Measurements from ENCODE around the gene SLC4A4.

The SLC4A4 gene

GRCh38 chr4:71456841-71457240, 118.0 kb downstream of the SLC4A4 start:
- no peak overlapping the region for H3K27ac ChIP-seq (ENCODE audit: low read depth, low read length)
- no peaks in the 10 kb centered on the region for H3K36me3 ChIP-seq (ENCODE audit: low read length)
- H3K4me2 ChIP-seq (ENCODE audit: low read depth, low read length, poor library complexity, severe bottlenecking) = no peak overlapping the region
- H4K20me1 ChIP-seq (ENCODE audit: low read depth, low read length) = no peaks in the 10 kb centered on the region
- no peaks in the 10 kb centered on the region for H3K9me3 ChIP-seq (ENCODE audit: insufficient read depth, low read length)
- H3K27me3 ChIP-seq (ENCODE audit: low read length) = no peaks in the 10 kb centered on the region
- no peaks in the 10 kb centered on the region for H3F3A ChIP-seq (ENCODE audit: insufficient read depth)
- no peak for TF ChIP-seq CTCF (IDR thresholded peaks at IDR 0.05; ENCODE audit: insufficient read depth, low read length, poor library complexity, severe bottlenecking)
- TF ChIP-seq EZH2phosphoT487 (conservative IDR thresholded peaks at IDR 0.05; ENCODE audit: low read length) = no peak
- H3K9me2 ChIP-seq (replicated peaks; ENCODE audit: insufficient read depth, low read length) = no peaks in the 10 kb centered on the region
- no peak overlapping the region for H3K4me3 ChIP-seq (ENCODE audit: insufficient read depth, low read length, poor library complexity, severe bottlenecking)
- H2AFZ ChIP-seq (ENCODE audit: low read depth, low read length, severe bottlenecking) = no peak overlapping the region
- no peaks in the 10 kb centered on the region for H3K79me2 ChIP-seq (ENCODE audit: insufficient read depth, low read length)
- no peak overlapping the region for H3K9ac ChIP-seq (ENCODE audit: low read length)

- no peak overlapping the region for H3K4me2 ChIP-seq (ENCODE audit: low read depth, low read length, poor library complexity, severe bottlenecking)
- H3F3A ChIP-seq (ENCODE audit: insufficient read depth) = no peaks in the 10 kb centered on the region
- no peaks in the 10 kb centered on the region for H3K36me3 ChIP-seq (ENCODE audit: low read length)
- no peak overlapping the region for H2AFZ ChIP-seq (ENCODE audit: low read depth, low read length, severe bottlenecking)
- H3K27me3 ChIP-seq (ENCODE audit: low read length) = no peaks in the 10 kb centered on the region
- no peaks in the 10 kb centered on the region for H4K20me1 ChIP-seq (ENCODE audit: low read depth, low read length)
- no peaks in the 10 kb centered on the region for H3K9me2 ChIP-seq (replicated peaks; ENCODE audit: insufficient read depth, low read length)
- H3K27ac ChIP-seq (ENCODE audit: low read depth, low read length) = no peak overlapping the region
- TF ChIP-seq CTCF (IDR thresholded peaks at IDR 0.05; ENCODE audit: insufficient read depth, low read length, poor library complexity, severe bottlenecking) = no peak
- TF ChIP-seq EZH2phosphoT487 (conservative IDR thresholded peaks at IDR 0.05; ENCODE audit: low read length) = no peak
- no peak overlapping the region for H3K9ac ChIP-seq (ENCODE audit: low read length)
- no peak overlapping the region for H3K4me3 ChIP-seq (ENCODE audit: insufficient read depth, low read length, poor library complexity, severe bottlenecking)
- H3K9me3 ChIP-seq (ENCODE audit: insufficient read depth, low read length) = no peaks in the 10 kb centered on the region
- no peaks in the 10 kb centered on the region for H3K79me2 ChIP-seq (ENCODE audit: insufficient read depth, low read length)
Measured at GRCh38 chr4:71460371-71460770, 121.6 kb downstream of the SLC4A4 start.

GRCh38 chr4:71461422-71461821, 122.6 kb downstream of the SLC4A4 start:
- TF ChIP-seq CTCF (IDR thresholded peaks at IDR 0.05; ENCODE audit: insufficient read depth, low read length, poor library complexity, severe bottlenecking) (no peak), EZH2phosphoT487 (conservative IDR thresholded peaks at IDR 0.05; ENCODE audit: low read length) (no peak)
- H3K36me3 ChIP-seq (ENCODE audit: low read length) = no peaks in the 10 kb centered on the region

More at GRCh38 chr4:71461422-71461821, 122.6 kb downstream of the SLC4A4 start:
- Histone ChIP-seq H3K4me2 (ENCODE audit: low read depth, low read length, poor library complexity, severe bottlenecking) (no peak overlapping the region), H3K27me3 (ENCODE audit: low read length) (no peaks in the 10 kb centered on the region), H3F3A (ENCODE audit: insufficient read depth) (no peaks in the 10 kb centered on the region), H3K4me3 (ENCODE audit: insufficient read depth, low read length, poor library complexity, severe bottlenecking) (no peak overlapping the region), H3K9ac (ENCODE audit: low read length) (no peak overlapping the region), H4K20me1 (ENCODE audit: low read depth, low read length) (no peaks in the 10 kb centered on the region), H3K27ac (ENCODE audit: low read depth, low read length) (no peak overlapping the region), H3K9me3 (ENCODE audit: insufficient read depth, low read length) (no peaks in the 10 kb centered on the region), H2AFZ (ENCODE audit: low read depth, low read length, severe bottlenecking) (no peak overlapping the region), H3K9me2 (replicated peaks; ENCODE audit: insufficient read depth, low read length) (no peaks in the 10 kb centered on the region), H3K79me2 (ENCODE audit: insufficient read depth, low read length) (no peaks in the 10 kb centered on the region)
